AG10803 (cell line): Measurements from ENCODE around the gene ADARB2.

Experiments
- DNase-seq: peaks from one replicate; pipeline ENCODE4 v3.0.0; 2010; ENCODE audit warnings: low read depth
- H3K4me3 ChIP-seq: 2 replicates; pipeline ENCODE4 v1.5.1; 2011; ENCODE audit warnings: mild to moderate bottlenecking, low read length, control low read depth
- TF ChIP-seq, protein P1 (sequence below): conservative IDR thresholded peaks from 2 replicates; pipeline ENCODE4 v1.5.1; 2011; ENCODE audit warnings: mild to moderate bottlenecking, low read length, control low read depth, inconsistent platforms

Gene ADARB2

DNA sequence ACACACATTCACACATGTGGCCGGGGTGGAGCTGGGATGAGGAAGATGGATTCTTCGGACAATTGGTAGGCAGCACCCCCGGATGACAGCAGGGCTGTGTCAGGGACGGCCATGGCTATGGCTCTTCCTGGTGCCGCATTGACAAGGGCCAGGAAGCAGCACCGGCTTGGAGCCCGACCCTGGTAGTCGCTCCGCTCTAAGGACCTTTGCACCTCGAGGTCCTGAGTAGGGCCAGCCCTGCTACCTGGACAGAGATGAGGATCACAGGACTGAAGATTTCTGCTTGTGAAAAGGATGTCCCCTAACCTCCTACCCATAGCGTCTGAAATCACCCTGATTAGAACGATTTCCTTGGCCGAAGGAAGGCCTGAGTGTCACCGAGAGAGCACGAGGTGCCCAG lies 134.1 kb downstream of the ADARB2 start:
- TF ChIP-seq, protein P1, sequence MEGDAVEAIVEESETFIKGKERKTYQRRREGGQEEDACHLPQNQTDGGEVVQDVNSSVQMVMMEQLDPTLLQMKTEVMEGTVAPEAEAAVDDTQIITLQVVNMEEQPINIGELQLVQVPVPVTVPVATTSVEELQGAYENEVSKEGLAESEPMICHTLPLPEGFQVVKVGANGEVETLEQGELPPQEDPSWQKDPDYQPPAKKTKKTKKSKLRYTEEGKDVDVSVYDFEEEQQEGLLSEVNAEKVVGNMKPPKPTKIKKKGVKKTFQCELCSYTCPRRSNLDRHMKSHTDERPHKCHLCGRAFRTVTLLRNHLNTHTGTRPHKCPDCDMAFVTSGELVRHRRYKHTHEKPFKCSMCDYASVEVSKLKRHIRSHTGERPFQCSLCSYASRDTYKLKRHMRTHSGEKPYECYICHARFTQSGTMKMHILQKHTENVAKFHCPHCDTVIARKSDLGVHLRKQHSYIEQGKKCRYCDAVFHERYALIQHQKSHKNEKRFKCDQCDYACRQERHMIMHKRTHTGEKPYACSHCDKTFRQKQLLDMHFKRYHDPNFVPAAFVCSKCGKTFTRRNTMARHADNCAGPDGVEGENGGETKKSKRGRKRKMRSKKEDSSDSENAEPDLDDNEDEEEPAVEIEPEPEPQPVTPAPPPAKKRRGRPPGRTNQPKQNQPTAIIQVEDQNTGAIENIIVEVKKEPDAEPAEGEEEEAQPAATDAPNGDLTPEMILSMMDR = no peak
- DNase-seq = no peak

DNA sequence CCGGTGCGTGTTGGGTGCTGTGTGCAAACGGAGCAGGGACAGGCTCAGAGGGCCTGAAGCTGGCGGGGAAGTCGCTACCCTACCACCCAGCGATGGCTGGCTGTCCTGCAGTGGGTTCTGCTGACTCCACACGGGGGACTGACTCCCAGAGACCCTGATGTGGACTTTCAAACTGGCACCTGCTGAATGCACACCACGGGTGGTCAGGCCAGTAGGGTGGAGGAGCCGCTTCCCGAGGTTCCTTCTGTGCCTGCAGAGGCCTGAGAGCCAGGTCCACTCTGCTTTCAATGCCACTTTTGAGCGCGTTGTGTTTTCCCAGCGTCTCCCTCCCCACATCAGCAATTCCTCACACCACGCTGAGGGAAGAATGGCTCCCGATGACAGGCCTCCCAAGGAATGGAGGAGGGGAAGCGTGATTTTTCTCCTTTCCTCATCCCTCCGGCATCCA lies 135.3 kb downstream of the ADARB2 start:
- TF ChIP-seq, protein P1 = no peak
- DNase-seq = no peak
- no peak overlapping the region for H3K4me3 ChIP-seq

More for the DNA sequence above, 134.1 kb downstream of the ADARB2 start:
- no peak overlapping the region for H3K4me3 ChIP-seq

DNA sequence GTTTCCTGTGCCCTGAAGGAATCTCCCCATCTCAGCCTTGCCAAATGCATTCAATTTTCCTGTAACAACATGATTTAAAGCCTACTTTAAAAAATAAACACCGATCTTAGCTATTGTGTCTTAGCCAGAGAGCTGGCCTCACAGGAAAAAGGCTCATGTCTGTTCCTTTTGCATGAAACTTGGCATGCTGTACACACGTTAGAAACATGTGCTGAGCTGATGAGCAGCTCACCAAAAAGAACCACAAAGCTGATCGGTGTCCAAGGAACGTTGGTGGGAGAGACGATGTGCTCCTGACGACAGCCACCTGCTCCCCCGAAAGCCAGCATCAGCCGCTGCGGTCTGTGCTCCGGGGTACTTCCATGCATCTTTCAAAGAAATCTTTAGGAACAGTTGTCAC lies 135.9 kb downstream of the ADARB2 start:
- TF ChIP-seq, protein P1 = no peak
- H3K4me3 ChIP-seq = no peak overlapping the region
- no peak for DNase-seq

DNA sequence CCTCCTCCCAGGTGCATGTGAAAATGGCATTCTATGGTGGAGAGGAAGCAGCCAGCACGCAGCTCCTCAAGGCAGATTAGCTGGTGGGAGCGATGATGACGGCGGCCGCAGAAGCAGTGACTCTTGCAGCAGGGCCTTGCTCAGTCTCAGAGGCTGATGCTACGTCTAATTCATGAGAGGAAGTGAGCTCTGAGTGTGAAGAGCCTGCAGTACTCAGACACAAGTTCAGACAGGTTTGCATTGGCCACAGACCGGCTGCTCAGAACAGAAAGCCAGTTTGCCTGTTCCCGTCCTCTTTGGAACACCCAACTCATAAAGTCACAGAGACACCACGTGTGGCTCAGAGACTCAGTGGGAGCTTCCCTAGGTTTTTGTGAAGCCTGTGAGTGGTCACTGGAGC lies 136.5 kb downstream of the ADARB2 start:
- DNase-seq = no peak
- H3K4me3 ChIP-seq = no peak overlapping the region
- TF ChIP-seq, protein P1 = no peak

DNA sequence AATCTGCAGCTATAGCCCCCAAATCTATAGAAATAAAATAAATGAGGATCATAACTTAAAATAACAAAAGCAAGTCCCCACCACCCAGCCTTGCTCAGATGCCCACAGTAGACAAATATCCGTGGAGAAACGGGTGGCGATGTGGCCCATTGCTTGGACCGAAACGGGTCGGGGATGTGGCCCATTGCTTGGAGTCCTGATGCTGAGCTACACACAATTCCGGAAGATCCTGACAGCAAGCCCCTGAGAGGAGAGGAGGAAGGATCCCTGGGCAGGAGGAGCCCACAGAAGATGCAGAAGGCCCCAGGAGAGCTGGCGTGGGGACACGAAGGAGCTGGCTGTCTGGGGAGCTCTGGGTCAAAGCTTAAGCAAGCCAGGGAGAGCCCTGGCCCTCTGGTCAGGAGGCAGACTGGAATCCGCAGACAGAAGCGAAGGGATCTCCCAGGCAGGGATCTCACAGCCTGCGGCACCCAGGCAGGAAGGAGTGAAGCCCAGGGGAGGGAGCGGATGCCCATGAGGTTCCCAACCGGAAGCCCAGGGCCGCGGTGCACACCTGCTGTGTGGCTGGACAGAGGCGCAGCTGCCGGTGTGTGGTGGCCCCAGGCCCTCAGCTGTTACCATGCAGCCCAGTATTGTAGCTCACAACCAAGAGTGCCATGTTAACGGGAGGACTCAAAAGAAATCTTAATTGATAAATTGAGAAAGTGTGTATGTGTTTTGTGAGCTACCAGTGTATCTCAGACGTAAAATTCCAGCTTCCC lies 138.8 kb downstream of the ADARB2 start:
- DNase-seq = no peak
- H3K4me3 ChIP-seq = no peak overlapping the region
- TF ChIP-seq, protein P1 = no peak

DNA sequence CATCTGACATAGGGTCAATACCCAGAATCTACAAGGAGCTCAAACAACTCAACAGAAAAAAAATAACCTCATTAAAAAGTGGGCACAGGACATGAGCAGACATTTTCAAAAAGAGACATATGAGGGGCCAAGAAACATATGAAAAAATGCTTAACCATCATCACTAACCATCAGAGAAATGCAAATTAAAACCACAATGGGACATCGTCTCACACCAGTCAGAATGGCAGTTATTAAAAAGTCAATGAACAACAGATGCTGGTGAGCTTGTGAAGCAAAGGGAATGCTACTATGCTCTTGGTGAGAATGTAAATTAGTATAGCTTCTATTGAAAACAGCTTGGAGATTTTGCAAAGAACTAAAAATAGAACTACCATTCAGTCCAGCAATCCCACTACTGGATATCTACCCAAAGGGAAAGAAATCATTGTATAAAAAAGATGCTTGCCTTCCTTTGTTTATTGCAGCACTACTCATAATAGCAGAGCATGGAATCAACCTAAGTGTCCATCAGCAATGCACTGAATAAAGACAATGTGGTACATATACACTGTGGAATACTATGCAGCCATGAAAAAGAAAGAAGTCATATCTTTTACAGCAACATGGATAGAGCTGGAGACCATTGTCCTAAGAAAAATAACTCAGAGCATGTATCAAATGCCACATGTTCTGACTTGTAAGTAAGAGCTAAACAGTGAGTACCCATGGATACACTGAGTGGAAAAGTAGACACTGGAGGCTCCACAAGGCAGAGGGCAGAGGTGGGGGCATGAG lies 139.8 kb downstream of the ADARB2 start:
- TF ChIP-seq, protein P1 = no peak
- no peak overlapping the region for H3K4me3 ChIP-seq
- no peak for DNase-seq

DNA sequence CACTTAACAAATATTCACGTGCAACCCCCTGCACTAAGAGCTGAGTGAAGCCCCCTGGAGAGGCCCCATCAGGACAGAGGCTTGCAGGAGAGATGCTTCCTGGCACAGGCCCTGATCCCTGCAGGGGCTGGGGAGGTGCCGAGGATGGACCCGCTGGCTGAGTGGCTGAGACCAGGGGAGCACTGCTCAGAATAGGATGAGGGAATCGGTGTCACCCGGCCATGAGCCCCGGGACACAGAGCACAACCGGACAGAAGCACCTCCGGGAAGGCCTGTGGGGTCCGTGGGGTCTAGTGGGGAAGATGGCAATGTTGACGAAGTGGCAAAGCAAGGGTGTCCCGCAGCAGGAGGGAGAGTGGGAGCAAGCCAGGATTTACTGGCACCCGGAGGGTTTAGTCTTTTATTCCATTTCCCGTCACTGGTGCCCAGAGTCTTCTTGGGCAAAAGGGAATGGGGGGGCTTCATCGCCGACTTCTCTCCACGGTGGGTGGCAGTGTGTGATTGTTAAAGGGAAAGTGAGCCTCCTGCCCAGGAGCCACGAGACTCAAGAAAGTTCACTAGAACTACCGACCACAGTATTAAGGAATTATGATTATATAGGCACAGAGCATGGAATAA lies 140.7 kb downstream of the ADARB2 start:
- no peak for DNase-seq
- TF ChIP-seq, protein P1 = no peak
- H3K4me3 ChIP-seq = no peak overlapping the region
